HepG2 (cell line): ENCODE measurements around the gene C19orf47.

ENCODE experiments used
- CENPT ChIP-seq: sonication (generic); formaldehyde crosslinking; IDR thresholded peaks from 2 replicates; pipeline ENCODE4 v1.8.0; 2022; ENCODE audit warnings: low read depth, mild to moderate bottlenecking, moderate library complexity, missing genetic modification reagents
- HES4 ChIP-seq: sonication (generic); formaldehyde crosslinking; IDR thresholded peaks from 2 replicates; pipeline ENCODE4 v1.9.0; 2021; ENCODE audit warnings: mild to moderate bottlenecking, missing genetic modification reagents, borderline replicate concordance
- MAFK ChIP-seq, 2 experiments: IDR thresholded peaks in 1 of 2; conservative IDR thresholded peaks in 1 of 2; 2 replicates each; pipeline ENCODE4 v1.6.1; 2011; ENCODE audit warnings: improper control_type of control experiment in 2 of 2, low read length in 2 of 2
- PRMT3 ChIP-seq: sonication (generic); formaldehyde crosslinking; IDR thresholded peaks from 2 replicates; pipeline ENCODE4 v1.8.1; 2022; ENCODE audit warnings: low read depth, mild to moderate bottlenecking, moderate library complexity, missing genetic modification reagents, borderline replicate concordance
- SIN3A ChIP-seq: IDR thresholded peaks from 2 replicates; pipeline ENCODE4 v1.6.1; 2011; ENCODE audit warnings: low read depth, mild to moderate bottlenecking, control low read depth, low read length, borderline replicate concordance
- SRF ChIP-seq: IDR thresholded peaks from 2 replicates; pipeline ENCODE4 v1.6.1; 2011; ENCODE audit warnings: mild to moderate bottlenecking, low read depth, low read length, moderate library complexity
- TAF1 ChIP-seq: sonication (generic); formaldehyde crosslinking; IDR thresholded peaks from 2 replicates; pipeline ENCODE4 v1.4.0; 2020; ENCODE audit warnings: missing genetic modification reagents
- ZNF10 ChIP-seq: sonication (generic); formaldehyde crosslinking; IDR thresholded peaks from 2 replicates; pipeline ENCODE4 v1.4.0; 2020; ENCODE audit warnings: mild to moderate bottlenecking, low read depth, missing genetic modification reagents, borderline replicate concordance
- ZNF274 ChIP-seq: sonication (generic); formaldehyde crosslinking; IDR thresholded peaks from 2 replicates; pipeline ENCODE4 v1.5.1; 2020; ENCODE audit warnings: mild to moderate bottlenecking, missing genetic modification reagents
- TF ChIP-seq, protein P1 (sequence below): IDR thresholded peaks from 2 replicates; pipeline ENCODE4 v1.6.1; 2016; ENCODE audit warnings: low read depth
- TF ChIP-seq, protein P2 (sequence below): sonication (generic); formaldehyde crosslinking; IDR thresholded peaks from 2 replicates; pipeline ENCODE4 v1.5.0; 2020; ENCODE audit warnings: mild to moderate bottlenecking, missing genetic modification reagents, moderate library complexity

DNA sequence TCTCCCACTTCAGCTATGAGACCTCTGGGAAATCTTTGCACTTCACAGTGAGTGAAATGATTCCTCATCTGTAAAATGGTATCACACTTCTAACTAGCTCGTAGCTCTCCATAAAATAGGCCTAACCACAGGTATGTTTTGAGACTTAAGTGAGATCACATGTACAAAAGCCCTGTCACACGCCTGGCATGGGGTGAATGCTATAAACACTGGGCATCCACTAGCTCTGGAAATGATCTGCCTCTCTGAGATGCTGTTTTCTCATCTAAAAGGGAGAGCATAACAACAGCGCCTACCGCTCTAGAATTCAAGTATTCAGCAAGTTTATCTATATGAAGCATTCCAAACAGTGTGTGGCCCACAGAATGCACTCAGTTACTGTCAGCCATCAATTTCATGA is 65.3 kb downstream of the C19orf47 start:
- TF ChIP-seq MAFK (conservative IDR thresholded peaks at IDR 0.05 in 1 of 2, IDR thresholded peaks at IDR 0.05 in 1 of 2; ENCODE audit: low read length in 2 of 2) (no peak), CENPT (no peak), SRF (no peak), PRMT3 (CRISPR knock-in tag) (no peak), ZNF10 (no peak), HES4 (CRISPR knock-in tag) (no peak), SIN3A (no peak), ZNF274 (CRISPR knock-in tag) (no peak), TAF1 (CRISPR knock-in tag) (no peak)
- TF ChIP-seq, protein P1, sequence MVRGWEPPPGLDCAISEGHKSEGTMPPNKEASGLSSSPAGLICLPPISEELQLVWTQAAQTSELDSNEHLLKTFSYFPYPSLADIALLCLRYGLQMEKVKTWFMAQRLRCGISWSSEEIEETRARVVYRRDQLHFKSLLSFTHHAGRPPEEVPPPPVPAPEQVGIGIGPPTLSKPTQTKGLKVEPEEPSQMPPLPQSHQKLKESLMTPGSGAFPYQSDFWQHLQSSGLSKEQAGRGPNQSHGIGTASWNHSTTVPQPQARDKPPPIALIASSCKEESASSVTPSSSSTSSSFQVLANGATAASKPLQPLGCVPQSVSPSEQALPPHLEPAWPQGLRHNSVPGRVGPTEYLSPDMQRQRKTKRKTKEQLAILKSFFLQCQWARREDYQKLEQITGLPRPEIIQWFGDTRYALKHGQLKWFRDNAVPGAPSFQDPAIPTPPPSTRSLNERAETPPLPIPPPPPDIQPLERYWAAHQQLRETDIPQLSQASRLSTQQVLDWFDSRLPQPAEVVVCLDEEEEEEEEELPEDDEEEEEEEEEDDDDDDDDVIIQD (CRISPR knock-in tag): no peak
- TF ChIP-seq, protein P2, sequence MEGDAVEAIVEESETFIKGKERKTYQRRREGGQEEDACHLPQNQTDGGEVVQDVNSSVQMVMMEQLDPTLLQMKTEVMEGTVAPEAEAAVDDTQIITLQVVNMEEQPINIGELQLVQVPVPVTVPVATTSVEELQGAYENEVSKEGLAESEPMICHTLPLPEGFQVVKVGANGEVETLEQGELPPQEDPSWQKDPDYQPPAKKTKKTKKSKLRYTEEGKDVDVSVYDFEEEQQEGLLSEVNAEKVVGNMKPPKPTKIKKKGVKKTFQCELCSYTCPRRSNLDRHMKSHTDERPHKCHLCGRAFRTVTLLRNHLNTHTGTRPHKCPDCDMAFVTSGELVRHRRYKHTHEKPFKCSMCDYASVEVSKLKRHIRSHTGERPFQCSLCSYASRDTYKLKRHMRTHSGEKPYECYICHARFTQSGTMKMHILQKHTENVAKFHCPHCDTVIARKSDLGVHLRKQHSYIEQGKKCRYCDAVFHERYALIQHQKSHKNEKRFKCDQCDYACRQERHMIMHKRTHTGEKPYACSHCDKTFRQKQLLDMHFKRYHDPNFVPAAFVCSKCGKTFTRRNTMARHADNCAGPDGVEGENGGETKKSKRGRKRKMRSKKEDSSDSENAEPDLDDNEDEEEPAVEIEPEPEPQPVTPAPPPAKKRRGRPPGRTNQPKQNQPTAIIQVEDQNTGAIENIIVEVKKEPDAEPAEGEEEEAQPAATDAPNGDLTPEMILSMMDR (CRISPR knock-in tag): no peak
